ENCODE results near the gene EPS8L2.
"Not testable (repeated sequence)": the region's sequence is repeated elsewhere in the genome, so short reads cannot be mapped to it uniquely, and the experiment has no call there.

EPS8L2 gene

DNA sequence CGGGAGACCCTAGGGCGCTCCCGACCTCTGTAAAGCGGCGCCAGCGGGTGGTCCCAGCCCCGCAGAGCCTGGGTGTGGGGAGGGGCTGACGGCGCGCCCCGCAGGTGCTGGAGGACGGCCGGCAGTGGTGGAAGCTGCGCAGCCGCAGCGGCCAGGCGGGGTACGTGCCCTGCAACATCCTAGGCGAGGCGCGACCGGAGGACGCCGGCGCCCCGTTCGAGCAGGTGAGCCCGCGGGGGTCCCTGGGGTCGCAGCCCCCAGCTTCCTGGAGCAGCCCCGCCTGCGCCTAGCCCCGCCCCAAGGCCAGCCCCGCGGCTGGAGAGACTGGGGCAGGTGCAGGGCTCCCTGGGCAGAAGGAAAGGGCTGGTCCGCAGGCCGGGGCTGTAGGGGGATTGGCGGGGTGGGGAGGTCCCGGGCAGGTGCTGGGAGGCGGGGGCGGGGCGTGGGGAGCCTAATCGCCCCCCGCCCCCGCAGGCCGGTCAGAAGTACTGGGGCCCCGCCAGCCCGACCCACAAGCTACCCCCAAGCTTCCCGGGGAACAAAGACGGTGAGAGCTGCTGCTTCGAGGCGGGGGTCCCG is 19.7 kb downstream of the EPS8L2 start:
- DNase-seq (ENCODE audit: low spot score): no peak

DNA sequence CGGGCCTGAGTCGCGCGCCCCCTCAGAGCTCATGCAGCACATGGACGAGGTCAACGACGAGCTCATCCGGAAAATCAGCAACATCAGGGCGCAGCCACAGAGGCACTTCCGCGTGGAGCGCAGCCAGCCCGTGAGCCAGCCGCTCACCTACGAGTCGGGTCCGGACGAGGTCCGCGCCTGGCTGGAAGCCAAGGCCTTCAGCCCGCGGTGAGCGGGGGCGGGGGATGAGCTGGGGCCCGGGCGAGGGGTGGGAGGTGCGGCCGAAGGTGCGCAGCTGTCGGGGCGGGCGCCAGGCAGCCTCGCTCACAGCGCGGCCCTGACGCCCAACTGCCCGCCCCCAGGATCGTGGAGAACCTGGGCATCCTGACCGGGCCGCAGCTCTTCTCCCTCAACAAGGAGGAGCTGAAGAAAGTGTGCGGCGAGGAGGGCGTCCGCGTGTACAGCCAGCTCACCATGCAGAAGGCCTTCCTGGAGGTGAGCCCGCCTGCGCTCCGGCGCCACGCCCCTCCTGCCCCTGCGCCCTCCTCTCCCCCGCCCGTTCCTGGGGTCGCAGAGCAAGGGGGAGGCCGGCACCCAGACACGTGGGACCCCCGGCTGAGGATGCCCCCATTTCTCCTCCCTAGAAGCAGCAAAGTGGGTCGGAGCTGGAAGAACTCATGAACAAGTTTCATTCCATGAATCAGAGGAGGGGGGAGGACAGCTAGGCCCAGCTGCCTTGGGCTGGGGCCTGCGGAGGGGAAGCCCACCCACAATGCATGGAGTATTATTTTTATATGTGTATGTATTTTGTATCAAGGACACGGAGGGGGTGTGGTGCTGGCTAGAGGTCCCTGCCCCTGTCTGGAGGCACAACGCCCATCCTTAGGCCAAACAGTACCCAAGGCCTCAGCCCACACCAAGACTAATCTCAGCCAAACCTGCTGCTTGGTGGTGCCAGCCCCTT is 20.5 kb downstream of the EPS8L2 start:
- DNase-seq (ENCODE audit: low spot score): no peak

DNA sequence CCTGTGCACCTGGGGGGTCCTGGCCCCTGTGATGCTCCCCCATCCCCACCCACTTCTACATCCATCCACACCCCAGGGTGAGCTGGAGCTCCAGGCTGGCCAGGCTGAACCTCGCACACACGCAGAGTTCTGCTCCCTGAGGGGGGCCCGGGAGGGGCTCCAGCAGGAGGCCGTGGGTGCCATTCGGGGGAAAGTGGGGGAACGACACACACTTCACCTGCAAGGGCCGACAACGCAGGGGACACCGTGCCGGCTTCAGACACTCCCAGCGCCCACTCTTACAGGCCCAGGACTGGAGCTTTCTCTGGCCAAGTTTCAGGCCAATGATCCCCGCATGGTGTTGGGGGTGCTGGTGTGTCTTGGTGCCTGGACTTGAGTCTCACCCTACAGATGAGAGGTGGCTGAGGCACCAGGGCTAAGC is 21.3 kb downstream of the EPS8L2 start:
- DNase-seq (ENCODE audit: low spot score): no peak

DNA sequence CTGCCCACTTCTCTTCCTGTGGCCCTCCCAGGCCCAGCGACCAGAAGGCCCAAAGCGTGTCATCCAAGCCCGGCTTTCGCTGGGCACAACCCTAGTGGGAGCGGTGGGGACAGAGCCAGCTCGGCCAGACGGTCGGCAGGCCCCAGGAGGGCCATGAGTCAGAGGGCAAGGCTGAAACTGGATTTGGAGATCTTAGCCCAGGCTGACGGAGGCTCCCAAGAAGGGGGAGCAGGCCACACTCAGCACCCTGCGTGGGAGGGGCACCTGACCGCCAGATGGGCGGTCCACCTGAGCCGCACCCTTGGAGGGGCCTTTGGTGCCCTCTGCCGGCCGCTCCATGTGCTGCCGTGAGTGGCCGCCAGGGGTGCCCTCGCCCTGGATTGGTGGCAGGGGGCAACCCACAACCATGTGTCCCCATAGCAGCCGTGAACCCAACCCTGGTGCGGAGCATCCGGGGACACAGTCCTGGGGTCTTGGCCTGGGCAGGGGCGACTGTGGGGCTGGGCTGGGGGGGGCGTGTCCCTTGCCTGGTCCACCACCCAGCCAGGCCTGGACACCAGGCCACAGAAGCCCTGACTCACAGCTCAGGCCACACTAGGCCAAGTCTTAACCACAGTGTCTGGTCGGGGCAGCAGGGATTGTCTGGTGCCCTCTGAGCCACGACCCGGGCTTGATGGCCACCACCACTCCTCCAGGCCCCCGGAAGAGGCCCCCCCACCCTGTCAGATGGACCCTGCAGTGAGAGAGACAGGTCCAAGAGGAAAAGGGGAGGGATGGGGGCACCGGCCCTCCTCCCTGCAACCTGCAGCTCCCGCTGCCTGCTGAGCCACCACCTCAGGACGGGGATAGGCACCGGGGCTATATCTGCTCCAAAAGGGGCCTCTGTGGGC is 22.1 kb downstream of the EPS8L2 start:
- peak; percentile 91 for DNase-seq (ENCODE audit: low spot score)

DNA sequence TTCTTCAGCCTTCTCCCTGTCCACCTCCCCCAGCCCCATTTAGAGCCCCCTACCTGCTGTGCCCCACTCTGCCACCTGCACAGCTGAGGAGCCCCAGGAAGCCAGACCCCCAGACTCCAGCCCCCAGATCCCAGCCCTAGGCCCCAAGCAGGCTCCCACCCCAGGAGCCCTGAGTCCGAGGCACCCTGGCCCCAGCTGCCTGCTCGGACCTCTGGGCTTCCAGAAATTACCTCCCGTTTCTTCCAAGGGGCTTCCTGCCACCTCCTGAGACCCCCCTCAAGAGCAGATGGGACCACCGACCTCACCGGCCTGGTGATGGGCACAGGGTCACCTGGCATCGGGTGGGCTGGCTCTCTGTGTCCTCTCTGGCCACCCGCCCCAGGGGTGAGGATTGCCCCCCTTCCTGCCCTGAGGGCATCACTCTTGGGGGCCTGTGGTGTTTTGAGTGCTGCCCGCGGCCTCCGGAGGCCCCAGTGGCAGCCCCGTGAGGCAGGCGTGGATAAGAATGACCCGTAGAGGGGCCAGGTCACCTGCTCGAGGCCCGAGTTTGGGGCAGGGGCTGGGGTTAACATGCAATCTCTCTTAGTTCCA is 23.0 kb downstream of the EPS8L2 start:
- no peak for DNase-seq (ENCODE audit: low spot score)

DNA sequence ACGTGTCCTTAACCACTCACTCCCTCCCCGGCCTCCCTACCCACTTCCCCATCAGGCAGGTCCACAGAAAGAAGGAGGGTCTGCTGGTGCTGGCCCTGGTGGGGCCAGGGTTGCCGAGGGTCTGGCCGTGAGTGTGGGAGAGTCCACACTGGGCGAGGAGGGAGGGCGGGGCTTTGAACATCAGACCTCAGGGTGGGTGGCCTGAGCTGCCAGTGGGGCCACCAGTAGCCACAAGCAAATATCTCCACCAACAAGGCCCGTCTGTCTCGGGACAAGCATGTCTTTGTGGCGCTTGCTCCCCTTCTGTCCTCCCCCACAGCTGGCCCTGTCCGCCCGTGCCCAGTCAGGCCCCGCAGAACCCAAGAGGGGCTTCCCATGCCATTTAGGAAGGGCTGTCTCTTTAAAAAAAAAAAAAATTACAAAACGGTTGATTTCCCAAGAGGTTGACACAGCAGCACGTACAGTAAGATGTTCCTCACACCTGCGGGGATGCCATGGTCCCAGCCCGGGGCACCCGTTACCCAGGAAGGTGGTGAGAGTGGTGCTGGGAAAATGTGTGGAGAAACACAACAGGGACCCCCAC is 23.6 kb downstream of the EPS8L2 start:
- peak; percentile 57 for DNase-seq (ENCODE audit: low spot score)

DNA sequence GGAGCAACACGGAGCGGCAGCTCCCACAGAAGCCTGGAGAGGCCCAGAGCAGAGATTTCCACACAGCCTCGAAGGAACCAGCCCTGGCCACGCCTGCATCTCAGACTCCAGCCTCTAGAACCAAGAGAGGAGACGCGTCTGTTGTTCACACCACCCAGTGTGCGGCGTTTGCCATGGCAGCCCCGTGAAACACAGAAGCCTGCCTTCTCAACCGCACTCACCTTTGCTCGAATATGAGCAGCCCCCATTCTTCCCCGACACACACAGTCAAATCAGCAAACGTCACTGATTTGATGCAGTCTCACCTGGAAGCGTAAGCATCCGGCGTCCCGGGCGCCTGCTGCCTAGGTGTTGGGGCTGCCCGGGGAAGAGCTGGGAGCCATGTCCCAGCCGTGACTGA is 27.0 kb downstream of the EPS8L2 start:
- no peak for DNase-seq (ENCODE audit: low spot score)

DNA sequence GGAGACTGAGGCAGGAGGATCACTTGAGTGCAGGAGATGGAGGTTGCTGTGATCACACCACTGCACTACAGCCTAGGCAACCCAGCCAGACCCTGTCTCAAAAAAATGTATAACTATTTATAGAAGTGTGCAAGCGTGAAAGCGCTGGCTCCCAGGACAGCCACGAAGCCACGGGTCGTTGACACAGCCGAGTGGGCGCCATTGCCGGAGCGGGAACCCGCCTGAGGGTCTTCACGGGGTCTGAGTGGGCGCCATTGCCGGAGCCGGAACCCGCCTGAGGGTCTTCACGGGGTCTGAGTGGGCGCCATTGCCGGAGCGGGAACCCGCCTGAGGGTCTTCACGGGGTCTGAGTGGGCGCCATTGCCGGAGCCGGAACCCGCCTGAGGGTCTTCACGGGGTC is 28.5 kb downstream of the EPS8L2 start:
- not testable (repeated sequence) for DNase-seq (ENCODE audit: low spot score)

DNA sequence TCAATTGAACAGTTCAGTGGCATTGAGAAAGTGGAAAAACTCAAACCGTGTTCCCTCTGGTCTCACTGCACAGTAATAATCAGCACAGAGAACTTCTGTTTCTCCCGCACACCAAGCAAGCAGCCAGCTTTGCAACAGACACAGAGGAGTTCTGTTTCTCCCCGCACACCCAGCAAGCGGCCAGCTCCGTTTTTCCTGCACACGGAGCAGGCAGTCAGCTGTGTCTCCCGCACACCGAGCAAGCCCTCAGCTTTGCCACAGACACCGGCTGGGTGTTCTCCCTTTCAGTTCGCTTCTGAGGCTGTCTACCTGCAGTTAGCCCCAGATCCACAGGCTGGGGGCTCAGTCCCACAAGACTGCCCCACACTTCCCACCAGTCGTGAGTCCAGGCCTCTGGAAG is 31.3 kb downstream of the EPS8L2 start:
- no peak for DNase-seq (ENCODE audit: low spot score)

DNA sequence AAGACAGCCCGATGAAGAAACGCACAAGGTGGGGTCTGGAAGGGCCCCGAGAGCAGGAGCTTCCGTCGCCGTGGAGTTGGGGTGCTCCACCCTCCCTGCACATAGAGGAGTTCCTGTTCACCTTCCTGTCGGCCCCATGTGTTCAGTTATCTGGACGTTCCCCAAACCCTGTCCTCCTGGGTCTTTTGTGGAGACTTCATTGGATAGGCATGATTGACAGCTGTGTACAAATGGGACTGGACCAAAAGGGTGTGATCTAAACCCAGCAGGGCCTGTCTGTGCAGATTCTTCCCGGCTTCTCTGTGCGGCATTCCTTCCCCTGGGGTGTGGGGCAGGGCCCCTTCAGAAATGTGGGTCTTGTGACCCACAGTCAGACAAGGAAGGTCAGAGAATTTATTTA is 31.9 kb downstream of the EPS8L2 start:
- not testable (repeated sequence) for DNase-seq (ENCODE audit: low spot score)

DNA sequence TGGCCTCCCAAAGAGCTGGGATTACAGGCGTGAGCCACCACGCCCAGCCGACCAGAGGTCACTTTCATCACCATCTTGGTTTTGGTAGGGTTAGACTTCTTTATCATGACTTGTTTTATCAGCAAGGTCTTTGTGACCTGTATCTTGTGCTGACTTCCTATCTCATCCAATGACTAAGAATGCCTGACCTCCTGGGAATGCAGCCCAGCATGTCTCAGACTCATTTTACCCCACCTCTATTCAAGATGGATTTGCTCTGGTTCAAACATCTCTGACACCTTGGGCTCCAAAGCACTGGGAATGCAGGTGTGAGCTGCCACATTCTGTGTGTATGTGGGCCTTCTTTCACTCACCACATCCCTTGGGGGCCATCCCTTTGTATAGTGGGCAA is 36.1 kb downstream of the EPS8L2 start:
- DNase-seq (ENCODE audit: low spot score): no peak

DNA sequence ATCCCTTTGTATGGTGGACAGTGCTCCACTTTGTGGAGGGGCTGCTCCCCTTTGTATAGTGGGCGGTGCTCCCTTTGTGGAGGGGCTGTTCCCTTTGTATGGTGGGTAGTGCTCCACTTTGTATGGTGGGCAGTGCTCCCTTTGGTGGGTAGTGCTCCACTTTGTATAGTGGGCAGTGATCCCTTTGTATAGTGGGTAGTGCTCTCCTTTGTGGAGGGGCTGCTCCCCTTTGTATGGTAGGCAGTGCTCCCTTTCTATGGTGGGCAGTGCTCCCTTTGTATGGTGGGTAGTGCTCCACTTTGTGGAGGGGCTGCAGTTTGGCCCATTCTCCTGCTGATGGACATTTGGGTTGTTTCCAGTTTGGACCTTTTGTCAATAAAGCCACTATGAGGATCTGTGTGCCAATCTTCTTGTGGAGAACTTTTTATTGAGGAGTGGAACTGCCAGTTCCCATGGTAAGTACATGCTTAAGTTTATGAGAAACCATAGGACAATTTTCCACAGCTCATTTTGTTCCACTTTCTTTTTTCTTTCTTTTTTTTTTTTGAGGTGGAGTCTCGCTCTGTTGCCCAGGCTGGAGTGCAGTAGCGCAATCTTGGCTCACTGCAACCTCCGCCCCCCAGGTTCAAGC is 36.7 kb downstream of the EPS8L2 start:
- DNase-seq (ENCODE audit: low spot score): no peak

DNA sequence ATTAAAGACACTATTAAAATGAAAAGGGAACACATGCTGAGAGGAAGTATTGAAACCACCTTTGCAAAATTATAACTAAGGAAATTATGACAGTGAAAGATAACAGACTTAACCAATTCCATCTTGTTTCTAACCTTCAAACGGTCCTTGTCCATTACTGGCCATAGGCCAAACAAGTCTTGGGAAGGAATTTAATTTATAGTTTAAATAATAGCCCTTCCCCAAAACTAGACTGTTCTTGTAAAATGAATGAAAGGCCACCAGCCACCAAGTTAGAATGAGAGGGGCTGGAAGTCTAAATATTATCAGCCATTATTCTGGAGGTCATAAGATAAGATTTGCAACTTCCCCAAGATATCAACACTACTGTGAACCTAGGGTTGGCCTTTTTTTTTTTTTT is 39.4 kb downstream of the EPS8L2 start:
- DNase-seq (ENCODE audit: low spot score): no peak

DNA sequence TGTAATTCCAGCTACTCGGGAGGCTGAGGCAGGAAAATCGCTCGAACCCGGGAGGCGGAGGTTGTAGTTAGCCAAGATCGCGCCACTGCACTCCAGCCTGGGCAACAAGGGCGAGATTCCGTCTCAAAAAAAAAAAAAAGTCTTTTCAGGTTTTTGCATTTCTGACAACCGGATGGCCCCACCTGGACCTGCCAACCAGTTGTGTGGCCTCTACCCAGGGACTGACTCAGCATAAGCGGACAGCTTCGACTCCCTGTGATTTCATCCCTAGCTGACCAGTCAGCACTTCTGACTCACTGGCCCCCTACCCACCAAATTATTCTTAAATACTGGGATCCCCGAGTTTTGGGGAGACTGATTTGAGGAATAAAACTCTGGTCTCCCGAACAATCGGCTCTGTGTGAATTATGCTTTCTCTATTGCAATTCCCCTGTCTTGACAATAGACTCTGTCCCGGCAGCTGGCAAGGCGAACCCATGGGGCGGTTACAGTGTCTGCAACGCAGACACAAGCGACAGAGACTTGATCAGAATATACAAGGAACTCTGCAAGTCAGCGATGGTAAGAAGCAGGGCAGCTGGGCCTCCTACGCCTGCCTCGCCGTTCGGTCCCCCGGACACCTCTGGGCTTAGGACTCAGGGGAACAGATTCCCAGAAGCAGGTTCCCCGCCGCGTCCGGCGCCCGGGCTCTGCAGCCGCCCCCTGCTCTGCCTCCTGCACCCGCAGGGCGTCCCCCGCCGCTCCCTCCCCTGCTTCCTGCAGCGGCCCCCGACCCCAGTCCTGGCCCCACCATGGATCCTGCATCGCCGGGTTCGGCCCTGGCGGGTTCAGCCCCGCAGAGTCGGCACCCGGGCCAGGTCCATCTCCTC is 40.5 kb downstream of the EPS8L2 start:
- no peak for DNase-seq (ENCODE audit: low spot score)

DNA sequence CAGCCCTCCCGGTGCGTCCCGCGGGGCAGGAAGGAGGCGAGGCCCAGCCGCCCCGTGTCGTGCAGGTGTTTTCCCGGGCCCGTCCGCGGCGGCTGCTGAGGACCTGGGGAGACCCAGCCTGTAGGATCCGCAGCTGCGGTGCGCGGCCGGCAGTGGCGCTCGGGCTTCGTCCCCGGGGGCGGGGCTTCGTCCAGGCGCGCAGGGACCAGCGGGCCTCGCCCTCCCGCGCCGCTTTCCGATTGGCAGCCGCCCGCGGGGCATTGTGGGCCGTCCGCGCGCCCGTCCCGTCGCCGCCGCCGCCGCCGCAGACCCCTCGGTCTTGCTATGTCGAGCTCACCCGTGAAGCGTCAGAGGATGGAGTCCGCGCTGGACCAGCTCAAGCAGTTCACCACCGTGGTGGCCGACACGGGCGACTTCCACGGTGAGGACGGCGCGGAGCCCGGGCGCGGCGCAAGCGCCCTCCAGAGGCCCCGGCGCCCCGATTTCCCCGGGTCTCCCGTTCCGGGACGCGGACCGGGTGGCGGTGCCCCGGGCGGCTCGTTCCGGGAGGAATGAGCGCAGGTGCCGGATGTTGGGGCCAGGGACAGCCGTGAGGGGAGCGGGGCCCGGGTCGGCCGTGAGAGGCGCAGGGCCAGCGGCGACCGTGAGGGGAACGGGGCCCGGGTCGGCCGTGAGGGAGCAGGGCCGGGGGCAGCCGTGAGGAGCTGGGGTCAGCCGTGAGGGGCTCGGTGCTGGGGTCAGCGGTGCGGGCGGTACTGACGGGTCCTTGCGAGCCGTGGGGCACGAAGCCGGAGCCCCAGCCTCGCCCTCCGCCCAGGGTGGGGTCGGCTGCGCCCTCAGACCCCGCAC is 41.4 kb downstream of the EPS8L2 start, which contains the start of gene TALDO1:
Gene TALDO1, plus strand, starts transcription at position 307 of the 849 bp plus-strand sequence. Its CDS starts 18 bp downstream, at position 325.
- peak; percentile 97 for DNase-seq (ENCODE audit: low spot score)

DNA sequence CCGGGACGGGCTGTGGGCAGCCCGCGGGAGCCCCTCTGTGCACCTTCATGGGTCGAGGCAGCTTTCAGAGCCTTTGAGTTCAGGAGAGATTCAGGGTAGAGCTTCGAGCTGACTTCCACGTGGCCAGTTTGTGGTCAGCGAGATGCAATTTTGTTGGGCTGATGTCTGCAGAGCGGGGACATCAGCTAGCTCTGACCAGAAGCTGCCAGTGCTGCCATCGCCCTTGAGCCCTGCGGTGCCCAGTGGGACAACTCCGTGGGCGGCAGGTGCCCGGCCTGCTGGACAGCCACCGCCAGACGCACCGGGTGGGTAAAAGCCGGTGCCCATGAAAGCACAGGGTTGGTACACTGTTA is 42.0 kb downstream of the EPS8L2 start:
- no peak for DNase-seq (ENCODE audit: low spot score)

DNA sequence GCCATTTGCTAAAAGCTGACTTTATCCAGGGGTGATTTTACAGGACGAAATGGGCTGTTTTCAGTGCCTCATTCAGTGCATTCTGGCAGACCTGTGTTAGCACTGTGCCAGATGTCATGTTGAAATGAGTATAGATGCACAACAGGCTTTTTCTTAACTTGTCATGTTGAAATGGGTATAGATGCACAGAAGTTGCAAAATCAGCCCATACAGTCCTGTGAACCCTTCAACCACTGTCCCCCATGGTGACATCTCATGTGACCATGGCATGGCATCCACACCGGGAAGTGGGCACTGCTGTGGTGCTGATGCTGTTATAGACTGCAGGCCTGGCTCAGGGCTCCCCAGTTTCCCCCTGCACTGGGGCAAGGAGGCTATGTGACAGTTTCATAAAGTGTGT is 43.7 kb downstream of the EPS8L2 start:
- DNase-seq (ENCODE audit: low spot score): no peak

DNA sequence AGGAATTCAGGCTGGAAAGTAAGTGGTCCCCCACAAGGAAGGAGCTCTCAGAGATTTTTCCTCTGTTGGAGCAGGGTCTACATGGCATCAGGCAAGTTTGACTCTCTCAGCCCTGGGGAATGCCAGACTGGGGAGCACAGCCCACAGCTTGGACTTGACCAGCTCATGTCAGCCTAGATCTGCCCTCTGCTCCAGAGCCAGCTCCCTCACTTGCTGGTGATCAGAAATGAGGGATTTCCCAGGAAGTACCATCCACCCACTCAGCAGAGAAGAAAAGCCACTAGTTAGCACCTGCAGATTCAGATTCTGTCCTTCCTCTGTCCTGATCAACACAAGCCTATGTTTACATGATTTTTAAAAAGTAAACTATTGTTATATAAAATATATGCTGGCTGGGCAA is 54.2 kb downstream of the EPS8L2 start:
- no peak for DNase-seq (ENCODE audit: low spot score)

DNA sequence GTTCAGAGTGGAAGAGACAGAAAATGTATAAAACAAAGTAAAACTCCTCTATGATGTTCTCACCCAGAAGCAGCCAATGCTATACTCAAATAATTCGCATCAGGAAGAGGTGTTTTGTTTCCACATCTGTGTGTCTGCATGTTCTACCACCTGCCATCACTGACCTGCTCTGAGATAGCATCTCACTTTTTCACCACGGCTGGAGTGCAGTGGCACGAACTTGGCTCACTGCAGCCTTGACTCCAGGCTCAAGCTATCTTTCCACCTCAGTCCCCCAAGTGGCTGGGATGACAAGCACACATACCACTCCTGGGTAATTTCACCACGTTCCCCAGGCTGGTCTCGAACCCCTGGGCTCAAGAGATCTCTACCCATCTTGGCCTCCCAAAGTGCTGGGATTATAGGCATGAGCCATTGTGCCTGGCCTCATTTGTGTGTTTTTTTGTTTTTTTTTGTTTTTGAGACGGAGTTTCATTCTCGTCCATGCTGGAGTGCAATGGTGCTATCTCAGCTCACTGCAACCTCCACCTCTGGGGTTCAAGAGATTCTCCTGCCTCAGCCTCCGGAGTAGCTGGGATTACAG is 55.6 kb downstream of the EPS8L2 start:
- no peak for DNase-seq (ENCODE audit: low spot score)
